OCI-LY1 (cell line): Measurements from ENCODE around the gene CCND3.

Experiments used
- H2AFZ ChIP-seq: fragments of 200-600 bp; sonication (generic), shearing (Covaris generic); 2 replicates; pipeline ENCODE4 v1.6.0; 2014; ENCODE audit warnings: antibody characterized with exemption, mild to moderate bottlenecking, low read length
- H3F3A ChIP-seq: fragments of 200-600 bp; sonication (generic), shearing (Covaris generic); 2 replicates; pipeline ENCODE4 v1.6.0; 2014; ENCODE audit warnings: mild to moderate bottlenecking, antibody characterized with exemption, low read length, moderate library complexity; ENCODE audit not compliant: insufficient read depth
- H3K27ac ChIP-seq: fragments of 200-600 bp; sonication (generic); 2 replicates; pipeline ENCODE4 v1.5.1; 2014; ENCODE audit warnings: low read length, mixed run types, mild to moderate bottlenecking, low read depth; ENCODE audit not compliant: poor library complexity, severe bottlenecking
- H3K27me3 ChIP-seq: fragments of 200-600 bp; sonication (generic); 2 replicates; pipeline ENCODE4 v1.6.0; 2014; ENCODE audit warnings: antibody characterized with exemption, mild to moderate bottlenecking, low read length, moderate library complexity; ENCODE audit not compliant: insufficient read depth
- H3K36me3 ChIP-seq: fragments of 200-600 bp; sonication (generic); 2 replicates; pipeline ENCODE4 v1.6.1; 2014; ENCODE audit warnings: mild to moderate bottlenecking, antibody characterized with exemption, low read length, moderate library complexity, mixed read lengths; ENCODE audit not compliant: insufficient read depth
- H3K4me1 ChIP-seq: fragments of 200-600 bp; sonication (generic); 2 replicates; pipeline ENCODE4 v1.5.1; 2014; ENCODE audit warnings: mild to moderate bottlenecking, low read length, moderate library complexity; ENCODE audit not compliant: insufficient read depth, severe bottlenecking
- H3K4me2 ChIP-seq: fragments of 200-600 bp; sonication (generic), shearing (Covaris generic); 2 replicates; pipeline ENCODE4 v1.6.1; 2014; ENCODE audit warnings: low read length
- H3K4me3 ChIP-seq: fragments of 200-600 bp; sonication (generic); 2 replicates; pipeline ENCODE4 v1.5.1; 2014; ENCODE audit warnings: low read length, low read depth, mild to moderate bottlenecking, mixed read lengths; ENCODE audit not compliant: poor library complexity, severe bottlenecking
- H3K79me2 ChIP-seq: fragments of 200-600 bp; shearing (Covaris generic); 2 replicates; pipeline ENCODE4 v1.6.1; 2016; ENCODE audit warnings: mixed run types, low read length, mixed read lengths; ENCODE audit not compliant: insufficient read depth
- H3K9ac ChIP-seq: fragments of 200-600 bp; sonication (generic), shearing (Covaris generic); 2 replicates; pipeline ENCODE4 v1.6.1; 2014; ENCODE audit warnings: mild to moderate bottlenecking, low read length, mixed read lengths
- H3K9me2 ChIP-seq: fragments of 200-600 bp; sonication (generic), shearing (Covaris generic); 2 replicates; pipeline ENCODE4 v1.6.1; 2014; ENCODE audit warnings: low read depth, mild to moderate bottlenecking, low read length, mixed read lengths
- H3K9me3 ChIP-seq: fragments of 200-600 bp; shearing (Covaris generic); 2 replicates; pipeline ENCODE4 v1.6.1; 2014; ENCODE audit warnings: low read length, mixed read lengths
- H4K20me1 ChIP-seq: fragments of 200-600 bp; sonication (generic), shearing (Covaris generic); 2 replicates; pipeline ENCODE4 v1.6.0; 2016; ENCODE audit warnings: mild to moderate bottlenecking, low read length; ENCODE audit not compliant: insufficient read depth
- CTCF ChIP-seq: fragments of 200-600 bp; sonication (generic), shearing (Covaris generic); IDR thresholded peaks from 2 replicates; pipeline ENCODE4 v1.5.1; 2017; ENCODE audit warnings: mild to moderate bottlenecking, antibody characterized with exemption, low read length, moderate library complexity, mixed read lengths
- EZH2 ChIP-seq: fragments of 200-600 bp; sonication (generic), shearing (Covaris generic); IDR thresholded peaks from 2 replicates; pipeline ENCODE4 v1.8.0; 2017; ENCODE audit warnings: borderline replicate concordance, mixed run types, mild to moderate bottlenecking, antibody characterized with exemption, low read length, moderate library complexity, mixed read lengths

The CCND3 gene

GRCh38 chr6:41884957-41885356 lies 56.7 kb downstream of the CCND3 start:
- Histone ChIP-seq H3K4me2 (no peak overlapping the region), H3K9ac (no peak overlapping the region), H3K9me3 (no peaks in the 10 kb centered on the region), H3F3A (no peaks in the 10 kb centered on the region), H3K9me2 (no peaks in the 10 kb centered on the region), H4K20me1 (no peaks in the 10 kb centered on the region), H3K4me1 (no peaks in the 10 kb centered on the region), H3K79me2 (peaks cover 6% of the 10 kb centered on the region; the same call in 1 of the 2 replicates), H3K27ac (no peak overlapping the region), H2AFZ (no peak overlapping the region), H3K27me3 (no peaks in the 10 kb centered on the region), H3K36me3 (peaks cover 14% of the 10 kb centered on the region; the same call in 1 of the 2 replicates), H3K4me3 (no peak overlapping the region)
- TF ChIP-seq EZH2 = no peak
- TF ChIP-seq CTCF = no peak
